G401 (cell line): ENCODE data around the gene CDCA5. TPM values are rescaled to one million over a fixed set of nuclear protein-coding genes. Genes with fewer than 3 reads are reported as not detected.

Source experiments
- DNase-seq: peaks from one replicate; pipeline ENCODE4 v3.0.0-alpha.2; 2015; ENCODE audit warnings: low spot score
- in situ Hi-C: cut with HindIII; loops from 2 replicates; pipeline ENCODE4 v1.10.0; 2016; ENCODE audit warnings: low sequenced_read_pairs, mixed read lengths
- total RNA-seq: library from RNA; depleted of rRNA; stranded (reverse); fragments of >200 nt; shearing (Covaris generic); gene quantifications from 2 replicates; pipeline ENCODE4 v1.2.3, GENCODE V29; 2014

CDCA5 gene
- total RNA-seq, 1 experiment from 2014 or later: 71.2 TPM

DNA sequence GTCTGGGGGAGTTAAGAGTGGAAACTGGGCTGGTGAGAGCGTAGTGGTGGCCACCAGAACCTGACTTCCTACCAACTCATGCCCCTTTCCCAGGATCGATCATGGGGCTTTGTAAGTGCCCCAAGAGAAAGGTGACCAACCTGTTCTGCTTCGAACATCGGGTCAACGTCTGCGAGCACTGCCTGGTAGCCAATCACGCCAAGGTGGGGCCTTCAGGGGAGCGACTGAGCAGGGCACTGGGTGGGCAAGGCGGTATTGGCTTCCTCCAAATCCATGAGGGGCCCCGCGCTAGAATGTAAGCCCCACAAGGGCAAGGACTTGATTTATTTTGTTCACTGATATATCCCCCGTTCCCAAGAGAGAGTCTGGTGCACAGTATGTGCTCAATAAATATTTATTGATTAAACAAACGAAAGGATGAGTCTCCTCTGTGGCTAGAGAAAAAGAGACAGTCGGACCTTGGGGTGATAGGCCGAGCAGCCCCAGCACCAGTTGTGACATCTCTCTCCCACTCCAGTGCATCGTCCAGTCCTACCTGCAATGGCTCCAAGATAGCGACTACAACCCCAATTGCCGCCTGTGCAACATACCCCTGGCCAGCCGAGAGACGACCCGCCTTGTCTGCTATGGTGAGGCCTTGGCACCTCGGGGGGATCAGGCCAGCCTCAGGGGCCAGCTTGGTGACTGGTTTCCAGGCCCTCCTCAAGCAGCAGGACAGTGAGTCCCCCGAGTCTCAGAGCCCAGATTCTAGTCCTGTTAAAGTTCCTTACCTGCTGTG is 947 bp upstream of the CDCA5 start:
- in situ Hi-C loops: no loop called here
- DNase-seq: no peak

- DNase-seq: no peak
- in situ Hi-C loops: no loop called here
Measured at GRCh38 chr11:65083134-65083833, 556 bp downstream of the CDCA5 start.

DNA sequence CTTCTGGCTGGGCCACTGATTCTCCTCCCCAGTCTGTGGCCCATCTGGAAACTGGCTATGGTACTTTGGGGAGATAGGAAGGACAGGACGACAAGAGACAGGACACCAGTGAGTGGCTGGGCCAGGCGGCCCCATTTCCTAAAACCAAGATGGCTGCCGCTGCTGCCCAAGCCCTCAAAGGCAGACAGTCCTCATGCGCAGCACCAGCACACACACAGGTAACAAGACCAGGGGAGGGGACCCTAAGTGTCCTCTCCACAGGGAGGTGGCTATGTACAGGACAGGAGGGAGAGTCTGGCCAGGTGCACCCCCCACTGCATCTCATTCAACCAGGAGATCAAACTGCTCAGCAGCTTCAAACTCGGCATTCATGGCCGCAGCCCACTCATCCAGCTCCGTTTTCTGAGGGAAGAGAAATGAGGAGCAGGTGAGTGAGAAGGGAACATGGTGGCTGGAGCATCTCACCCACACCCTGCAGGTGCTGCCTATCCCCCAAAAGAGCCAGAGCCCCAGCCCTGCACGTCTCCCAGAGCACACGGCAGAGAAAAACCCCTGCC is 5.0 kb downstream of the CDCA5 start:
- no peak for DNase-seq
- in situ Hi-C loops: no loop called here

GRCh38 chr11:65078151-65078550 is 5.7 kb downstream of the CDCA5 start:
- in situ Hi-C loops: no loop called here
- DNase-seq: peak; percentile 23

- in situ Hi-C loops: no loop called here
- DNase-seq: no peak
Measured at GRCh38 chr11:65077451-65077850, 6.4 kb downstream of the CDCA5 start.

DNA sequence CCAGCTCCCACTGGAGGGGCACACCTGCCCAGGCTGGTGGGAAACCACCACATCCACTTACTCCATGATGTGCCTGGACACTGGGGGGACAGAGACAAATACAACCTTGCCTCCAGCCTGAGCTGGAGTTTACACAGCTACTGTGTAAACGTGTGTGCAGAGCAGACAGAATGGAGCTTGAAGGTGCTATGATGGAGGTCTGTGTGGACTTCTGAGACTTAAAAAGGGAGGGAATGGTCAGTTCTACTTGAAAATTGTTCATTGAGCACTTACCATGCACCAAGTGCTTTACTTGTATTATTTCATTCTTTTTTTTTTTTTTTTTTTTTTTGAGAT is 11.2 kb downstream of the CDCA5 start:
- DNase-seq: no peak
- in situ Hi-C loops: no loop called here

GRCh38 chr11:65071907-65072630 is 11.8 kb downstream of the CDCA5 start:
- DNase-seq: no peak
- in situ Hi-C loops: no loop called here

DNA sequence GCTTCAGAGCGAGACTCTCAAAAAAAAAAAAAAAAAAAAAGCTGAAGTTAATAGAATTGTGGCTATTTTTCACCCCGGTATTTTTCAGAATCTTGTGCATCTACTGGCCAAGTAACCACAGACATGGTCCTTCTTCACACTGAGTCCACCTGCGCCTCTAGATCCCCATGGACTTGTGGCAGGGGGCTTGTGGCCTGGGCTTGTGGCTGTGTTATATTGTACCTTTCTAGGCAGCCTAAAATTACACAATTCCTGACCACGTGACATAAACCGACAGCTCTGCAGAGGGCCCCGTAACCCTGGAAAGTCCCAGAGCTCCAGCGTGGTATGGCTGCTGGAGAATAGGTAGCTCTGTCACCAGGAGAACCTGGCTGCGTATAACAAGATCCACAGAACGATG is 14.6 kb downstream of the CDCA5 start:
- no peak for DNase-seq
- in situ Hi-C loops: no loop called here

DNA sequence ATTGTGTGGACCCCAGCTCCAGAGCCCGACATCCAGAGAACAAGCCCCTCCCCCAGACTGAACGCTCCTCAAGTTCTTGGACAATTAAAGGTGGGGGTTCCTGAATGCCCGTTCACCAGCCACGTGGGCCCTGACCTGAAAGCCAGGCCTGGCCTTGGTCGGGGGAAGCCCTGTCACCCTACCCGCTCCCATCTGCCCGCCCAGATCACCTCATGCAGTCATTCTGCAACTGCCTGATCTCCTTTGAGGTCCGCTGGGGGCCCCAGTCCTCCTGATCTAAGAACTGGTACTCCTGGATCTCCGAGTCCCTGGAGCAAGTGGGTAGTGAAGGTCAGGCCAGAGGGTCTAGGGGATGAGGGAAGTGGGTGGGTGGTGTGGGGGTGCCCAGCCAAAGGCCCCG is 16.4 kb downstream of the CDCA5 start:
- DNase-seq: no peak
- in situ Hi-C loops: no loop called here

GRCh38 chr11:65066805-65067291 is 17.0 kb downstream of the CDCA5 start:
- in situ Hi-C loops: no loop called here
- no peak for DNase-seq

DNA sequence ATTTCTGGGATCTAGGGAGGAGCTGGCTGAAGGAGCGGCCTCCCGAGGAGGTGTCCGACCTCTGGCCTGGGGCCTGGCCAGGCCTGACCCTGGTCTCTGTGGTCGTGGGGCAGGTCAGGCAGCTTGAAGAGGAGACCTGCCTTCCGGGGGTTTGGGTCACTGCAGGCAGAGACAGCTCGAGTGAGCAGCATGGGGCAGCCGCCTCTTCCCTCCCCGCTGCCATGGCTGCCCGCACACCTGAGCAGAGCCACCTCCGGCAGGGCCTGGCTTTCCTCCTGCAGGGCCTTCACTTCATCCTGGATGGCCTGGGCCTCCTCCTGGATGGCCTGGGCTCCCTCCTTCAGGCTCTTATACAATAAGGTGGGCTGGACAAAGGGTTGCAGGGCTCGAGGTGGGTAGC is 17.5 kb downstream of the CDCA5 start:
- in situ Hi-C loops: no loop called here

DNA sequence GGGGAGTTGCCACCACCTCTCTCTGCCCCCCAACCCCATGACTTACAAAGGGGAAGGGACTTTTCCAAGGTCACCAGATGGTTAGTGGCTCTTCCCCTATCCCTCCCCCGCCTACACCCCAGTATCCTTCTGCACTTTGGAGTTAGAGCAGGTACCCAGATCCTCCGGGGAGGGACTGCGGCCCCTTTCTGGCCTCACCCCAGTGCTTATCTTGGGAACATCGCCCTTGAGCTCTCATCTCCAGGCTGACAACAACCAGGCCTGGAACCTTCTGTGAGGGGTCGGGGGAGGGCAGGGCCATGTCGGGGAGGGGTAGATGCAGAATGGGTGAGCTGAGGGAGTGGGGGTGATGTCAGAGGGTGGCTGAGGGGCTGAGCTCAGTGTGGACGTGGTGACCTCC is 18.0 kb downstream of the CDCA5 start:
- no peak for DNase-seq
- in situ Hi-C loops: no loop called here

More for the DNA sequence above, 17.5 kb downstream of the CDCA5 start:
- no peak for DNase-seq

- in situ Hi-C loops: no loop called here
- DNase-seq: no peak
Measured at GRCh38 chr11:65064847-65065240, 19.0 kb downstream of the CDCA5 start.

DNA sequence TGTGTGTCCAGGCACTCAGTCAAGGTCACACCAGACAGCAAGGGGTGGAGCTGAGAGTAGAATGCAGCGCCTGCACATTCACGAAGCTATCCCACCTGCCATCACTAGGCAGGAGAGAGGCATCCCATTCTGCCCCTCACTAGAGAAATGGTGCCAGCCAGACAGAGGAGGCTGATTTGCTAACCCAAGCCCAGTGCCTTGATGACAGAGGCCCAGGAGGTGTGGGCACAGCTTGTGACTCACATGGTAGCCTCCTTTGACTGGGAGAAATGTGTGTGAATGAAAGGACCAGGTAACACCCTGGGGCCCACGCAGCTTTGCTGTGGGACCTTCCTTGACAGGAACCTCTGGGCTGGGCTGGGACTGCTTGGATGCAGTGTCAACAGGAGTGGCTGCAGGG is 20.3 kb downstream of the CDCA5 start:
- in situ Hi-C loops: no loop called here
- DNase-seq: no peak

GRCh38 chr11:65060913-65061408 is 22.9 kb downstream of the CDCA5 start:
- in situ Hi-C loops: no loop called here
- DNase-seq: peak; percentile 23

GRCh38 chr11:65059959-65060824 is 23.6 kb downstream of the CDCA5 start:
- DNase-seq: no peak
- in situ Hi-C loops: no loop called here

DNA sequence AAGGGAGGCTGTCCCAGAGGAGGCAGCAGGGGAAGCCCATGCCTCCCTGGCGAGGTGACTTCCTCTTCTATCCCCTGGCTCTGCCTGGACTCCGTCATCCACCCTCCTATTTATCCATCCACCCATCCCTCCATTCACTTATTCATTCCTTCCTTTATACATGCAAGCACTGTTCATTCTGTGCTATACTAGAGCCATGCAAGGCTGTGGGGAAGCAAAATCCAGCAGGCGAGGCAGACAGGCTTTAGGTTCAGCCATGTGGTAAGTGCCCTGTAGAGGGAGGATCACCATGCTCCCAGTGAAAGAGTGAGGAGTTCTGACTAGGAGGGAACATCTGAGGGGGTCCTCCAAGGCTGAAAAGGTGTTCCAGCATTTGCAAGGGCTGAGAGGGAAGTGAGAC is 24.3 kb downstream of the CDCA5 start:
- in situ Hi-C loops: no loop called here
- no peak for DNase-seq

GRCh38 chr11:65058419-65059054 is 25.3 kb downstream of the CDCA5 start, which contains the start of gene NAALADL1:
TSS of gene NAALADL1 (minus strand) at chr11:65058553. CDS start at chr11:65058521, 32 bp downstream.
- no peak for DNase-seq

More at GRCh38 chr11:65058419-65059054, 25.3 kb downstream of the CDCA5 start, which contains the start of gene NAALADL1:
- in situ Hi-C loops: no loop called here
